ENCODE measurements around the gene CACTIN. TPM values are rescaled to one million over a fixed set of nuclear protein-coding genes. Genes with fewer than 3 reads are reported as not detected.
A peak's percentile ranks its signal among the peaks of the same experiment; 100 is the strongest.

Gene CACTIN
- total RNA-seq, 2 experiments from 2014 or later: 25.8 to 25.9 TPM

DNA sequence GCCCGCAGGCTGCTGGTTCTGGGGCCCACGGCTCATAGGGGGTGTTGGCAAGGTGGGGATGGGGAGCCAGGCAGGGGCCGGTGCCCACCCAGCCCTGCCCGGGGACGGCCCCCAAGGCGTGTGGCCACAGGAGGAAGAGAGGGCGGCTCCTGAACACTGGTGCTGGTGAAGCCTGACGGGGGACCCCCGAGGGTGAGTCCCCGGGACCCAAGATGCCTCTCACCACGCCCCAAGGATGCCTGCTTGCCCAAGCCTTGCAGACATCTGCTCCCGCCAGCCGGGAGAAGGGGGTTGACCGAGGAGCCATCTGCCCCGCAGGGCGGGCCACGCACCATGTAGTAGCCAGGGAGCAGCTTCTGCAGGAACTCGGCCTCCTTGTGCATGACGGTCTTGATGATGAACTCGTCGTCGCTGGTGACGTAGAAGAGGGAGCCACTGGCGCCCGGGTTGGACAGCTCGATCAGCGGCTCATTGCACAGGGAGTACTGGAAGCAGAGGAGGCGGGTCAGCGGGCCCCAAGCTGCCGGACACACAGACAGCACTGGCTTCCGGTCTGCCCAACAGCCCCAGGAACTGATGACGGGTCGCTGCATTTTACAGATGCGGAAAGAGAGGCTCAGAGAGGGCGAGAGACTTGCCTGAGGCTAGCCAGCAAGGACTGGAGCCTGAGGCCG lies 29.6 kb upstream of the CACTIN start:
- peaks cover 62% of the 10 kb centered on the region for H3K36me3 ChIP-seq (ENCODE audit: insufficient read depth, low read length)
- Mint-ChIP-seq H3K27me3 (no peaks in the 10 kb centered on the region), H3K9me3 (no peaks in the 10 kb centered on the region), H3K4me1 (ENCODE audit: low read depth) (no peaks in the 10 kb centered on the region), H3K27ac (no peak overlapping the region), H3K36me3 (ENCODE audit: low read depth) (peaks cover 27% of the 10 kb centered on the region), H3K4me3 (no peak overlapping the region)
- H3K4me1 ChIP-seq (ENCODE audit: insufficient read depth, low read length): no peaks in the 10 kb centered on the region
- ATAC-seq (ENCODE audit: poor library complexity) (no peak), DNase-seq (no peak)
- TF ChIP-seq, protein P1, sequence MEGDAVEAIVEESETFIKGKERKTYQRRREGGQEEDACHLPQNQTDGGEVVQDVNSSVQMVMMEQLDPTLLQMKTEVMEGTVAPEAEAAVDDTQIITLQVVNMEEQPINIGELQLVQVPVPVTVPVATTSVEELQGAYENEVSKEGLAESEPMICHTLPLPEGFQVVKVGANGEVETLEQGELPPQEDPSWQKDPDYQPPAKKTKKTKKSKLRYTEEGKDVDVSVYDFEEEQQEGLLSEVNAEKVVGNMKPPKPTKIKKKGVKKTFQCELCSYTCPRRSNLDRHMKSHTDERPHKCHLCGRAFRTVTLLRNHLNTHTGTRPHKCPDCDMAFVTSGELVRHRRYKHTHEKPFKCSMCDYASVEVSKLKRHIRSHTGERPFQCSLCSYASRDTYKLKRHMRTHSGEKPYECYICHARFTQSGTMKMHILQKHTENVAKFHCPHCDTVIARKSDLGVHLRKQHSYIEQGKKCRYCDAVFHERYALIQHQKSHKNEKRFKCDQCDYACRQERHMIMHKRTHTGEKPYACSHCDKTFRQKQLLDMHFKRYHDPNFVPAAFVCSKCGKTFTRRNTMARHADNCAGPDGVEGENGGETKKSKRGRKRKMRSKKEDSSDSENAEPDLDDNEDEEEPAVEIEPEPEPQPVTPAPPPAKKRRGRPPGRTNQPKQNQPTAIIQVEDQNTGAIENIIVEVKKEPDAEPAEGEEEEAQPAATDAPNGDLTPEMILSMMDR (IDR thresholded peaks at IDR 0.05): no peak
- ChIA-PET CTCF (no interaction called here), POLR2A (no interaction called here)
- H3K9me3 ChIP-seq (ENCODE audit: control insufficient read depth in 1 of 2, insufficient read depth in 1 of 2, low read length in 2 of 2): peaks cover 0 to 11% of the 10 kb centered on the region in 2 experiments
- intact Hi-C loops (cut with DNase I, micrococcal nuclease): no loop called here
- no peak overlapping the region for H3K4me3 ChIP-seq (ENCODE audit: low read length)
- no peaks in the 10 kb centered on the region for H3K27me3 ChIP-seq (ENCODE audit: control insufficient read depth in 1 of 2, insufficient read depth in 2 of 2, low read length in 2 of 2)
- H3K27ac ChIP-seq (ENCODE audit: low read depth in 1 of 2, low read length in 2 of 2): no peak overlapping the region

DNA sequence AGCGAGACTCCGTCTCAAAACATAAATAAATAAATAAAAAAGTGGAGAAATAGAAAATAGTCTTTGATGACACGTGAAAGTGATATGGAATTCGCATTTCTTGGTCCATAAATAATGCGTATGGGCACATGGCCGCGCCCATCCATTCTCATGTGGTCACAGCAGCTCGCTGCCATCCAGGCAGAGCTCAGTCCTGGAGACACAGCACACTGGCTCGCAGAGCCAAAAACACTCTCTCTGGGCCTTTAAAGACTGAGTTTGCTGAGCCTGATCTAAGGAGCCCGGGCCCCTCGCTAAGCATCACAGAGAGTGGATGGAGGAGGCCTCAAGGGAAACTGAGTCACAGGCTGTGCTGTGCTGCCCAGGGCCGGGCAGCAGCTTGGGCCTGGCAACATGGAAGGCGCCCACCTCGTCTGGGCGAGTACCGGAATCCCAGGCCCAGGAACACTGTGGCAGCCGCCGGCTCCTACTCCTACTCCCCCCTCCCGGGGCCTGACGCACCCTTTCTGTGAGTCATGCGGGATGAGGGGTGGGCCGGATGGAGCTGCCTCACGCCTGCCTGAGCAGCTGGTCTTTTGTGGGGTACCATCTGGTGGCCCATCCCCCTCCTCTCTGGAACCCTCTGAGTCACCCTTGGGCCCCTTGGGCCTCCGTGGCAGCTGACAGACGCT lies 28.9 kb upstream of the CACTIN start:
- Mint-ChIP-seq H3K9me3 (no peaks in the 10 kb centered on the region), H3K27ac (no peak overlapping the region), H3K27me3 (no peaks in the 10 kb centered on the region), H3K36me3 (ENCODE audit: low read depth) (peaks cover 20% of the 10 kb centered on the region), H3K4me3 (no peak overlapping the region), H3K4me1 (ENCODE audit: low read depth) (no peaks in the 10 kb centered on the region)
- Histone ChIP-seq H3K36me3 (ENCODE audit: insufficient read depth, low read length) (peaks cover 57% of the 10 kb centered on the region), H3K9me3 (ENCODE audit: control insufficient read depth in 1 of 2, insufficient read depth in 1 of 2, low read length in 2 of 2) (peaks cover 0 to 8% of the 10 kb centered on the region in 2 experiments), H3K4me1 (ENCODE audit: insufficient read depth, low read length) (no peaks in the 10 kb centered on the region), H3K27ac (ENCODE audit: low read depth in 1 of 2, low read length in 2 of 2) (no peak overlapping the region), H3K27me3 (ENCODE audit: control insufficient read depth in 1 of 2, insufficient read depth in 2 of 2, low read length in 2 of 2) (no peaks in the 10 kb centered on the region), H3K4me3 (ENCODE audit: low read length) (no peak overlapping the region)
- intact Hi-C loops (cut with DNase I, micrococcal nuclease): no loop called here
- CTCF ChIA-PET: no interaction called here
- DNase-seq: no peak
- POLR2A ChIA-PET: no interaction called here
- ATAC-seq (ENCODE audit: poor library complexity): no peak
- TF ChIP-seq, protein P1 (IDR thresholded peaks at IDR 0.05): no peak

DNA sequence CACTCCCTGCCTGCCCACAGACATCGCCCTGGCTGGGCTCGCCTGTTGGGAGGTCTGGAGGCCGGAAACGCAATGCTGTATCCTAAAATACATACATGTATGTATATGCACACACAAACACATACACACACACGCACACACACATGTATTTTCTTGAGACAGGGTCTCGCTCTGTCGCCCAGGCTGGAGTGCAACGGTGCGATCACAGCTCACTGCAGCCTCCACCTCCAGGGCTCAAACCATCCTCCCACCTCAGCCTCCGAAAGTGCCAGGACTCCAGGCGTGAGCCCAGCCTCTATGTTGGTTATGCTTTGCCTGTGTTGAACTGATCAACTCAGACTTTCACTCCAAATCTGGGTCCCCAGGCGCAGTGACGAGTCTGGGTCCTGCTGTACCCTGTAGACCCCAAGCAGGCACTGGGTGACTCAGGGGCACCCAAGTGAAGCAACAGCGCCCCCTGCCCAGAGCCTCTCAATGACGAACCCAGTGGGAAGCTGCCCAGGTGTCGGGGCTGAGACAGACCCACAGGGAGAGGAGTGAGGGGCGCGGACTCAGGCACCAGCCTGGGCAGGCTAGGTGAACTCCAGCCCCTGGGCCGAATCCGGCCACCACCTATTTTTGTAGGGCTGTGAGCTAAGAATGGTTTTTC lies 27.4 kb upstream of the CACTIN start:
- H3K36me3 ChIP-seq (ENCODE audit: insufficient read depth, low read length): peaks cover 53% of the 10 kb centered on the region
- H3K4me3 ChIP-seq (ENCODE audit: low read length): no peak overlapping the region
- Mint-ChIP-seq H3K36me3 (ENCODE audit: low read depth) (peaks cover 15% of the 10 kb centered on the region), H3K27ac (no peak overlapping the region), H3K4me3 (no peak overlapping the region), H3K9me3 (no peaks in the 10 kb centered on the region), H3K27me3 (no peaks in the 10 kb centered on the region), H3K4me1 (ENCODE audit: low read depth) (no peaks in the 10 kb centered on the region)
- peak in 2 of 14 experiments; percentile 19 to 27 for DNase-seq
- peaks cover 0 to 8% of the 10 kb centered on the region in 2 experiments for H3K9me3 ChIP-seq (ENCODE audit: control insufficient read depth in 1 of 2, insufficient read depth in 1 of 2, low read length in 2 of 2)
- ChIA-PET CTCF (no interaction called here), POLR2A (no interaction called here)
- TF ChIP-seq, protein P1 (IDR thresholded peaks at IDR 0.05): no peak
- H3K4me1 ChIP-seq (ENCODE audit: insufficient read depth, low read length): no peaks in the 10 kb centered on the region
- intact Hi-C loops (cut with DNase I, micrococcal nuclease): no loop called here
- H3K27ac ChIP-seq (ENCODE audit: low read depth in 1 of 2, low read length in 2 of 2): no peak overlapping the region
- no peaks in the 10 kb centered on the region for H3K27me3 ChIP-seq (ENCODE audit: control insufficient read depth in 1 of 2, insufficient read depth in 2 of 2, low read length in 2 of 2)
- ATAC-seq (ENCODE audit: poor library complexity): no peak
